Hindlimb muscle (tissue), 1 donor: ENCODE data around the gene ARMH3. TPM values are rescaled to one million over a fixed set of nuclear protein-coding genes. Genes with fewer than 3 reads are reported as not detected.

ENCODE experiments used
- DNase-seq: peaks from one replicate; pipeline ENCODE4 v3.0.0-alpha.2; 2013
- polyA plus RNA-seq: library from polyadenylated mRNA; unstranded; fragments of 120-200 nt; gene quantifications from one replicate; pipeline ENCODE4 v1.2.1, GENCODE V29; 2013; ENCODE audit not compliant: insufficient read length

Gene ARMH3
- polyA plus RNA-seq, 1 donor: 15.2 TPM

GRCh38 chr10:101894266-101894665 is 161.7 kb downstream of the ARMH3 start:
- no peak for DNase-seq

DNA sequence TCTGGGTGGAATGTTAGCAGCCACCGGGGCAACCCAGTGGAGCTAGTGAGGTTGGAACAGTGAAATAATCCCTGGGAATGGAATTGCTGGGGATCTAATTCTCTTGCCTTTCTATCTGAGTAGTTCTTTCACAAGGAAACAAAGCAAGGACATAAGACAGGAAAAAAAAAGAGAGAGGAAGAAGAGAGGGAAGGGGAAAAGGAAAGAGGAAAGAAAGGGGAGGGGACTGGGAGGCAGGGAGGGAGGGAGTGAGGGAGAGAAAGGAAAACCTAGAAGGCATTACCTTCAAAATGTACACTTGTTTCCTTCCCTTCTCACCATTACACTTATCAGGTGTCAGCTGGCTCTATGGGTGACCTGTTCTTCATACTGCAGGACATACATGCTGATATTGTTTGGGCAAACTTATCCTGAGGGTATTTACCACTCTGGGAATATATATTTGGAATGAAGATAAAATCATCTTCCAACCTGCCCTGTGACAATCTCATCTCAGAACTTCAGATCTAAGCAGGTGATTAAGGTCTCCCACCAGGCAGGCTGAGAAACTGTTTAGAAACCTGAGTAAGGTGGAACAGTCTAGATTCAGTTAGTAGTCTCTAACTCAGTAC is 162.4 kb downstream of the ARMH3 start:
- DNase-seq: no peak

GRCh38 chr10:101892782-101893391 is 163.1 kb downstream of the ARMH3 start:
- DNase-seq: no peak

GRCh38 chr10:101889256-101890210 is 166.4 kb downstream of the ARMH3 start:
- DNase-seq: peak; percentile 54

- DNase-seq: no peak
Observed at GRCh38 chr10:101888251-101888949, 167.6 kb downstream of the ARMH3 start.

- DNase-seq: no peak
Observed at GRCh38 chr10:101887775-101888174, 168.2 kb downstream of the ARMH3 start.

- no peak for DNase-seq
Observed at GRCh38 chr10:101886521-101887312, 169.3 kb downstream of the ARMH3 start.

DNA sequence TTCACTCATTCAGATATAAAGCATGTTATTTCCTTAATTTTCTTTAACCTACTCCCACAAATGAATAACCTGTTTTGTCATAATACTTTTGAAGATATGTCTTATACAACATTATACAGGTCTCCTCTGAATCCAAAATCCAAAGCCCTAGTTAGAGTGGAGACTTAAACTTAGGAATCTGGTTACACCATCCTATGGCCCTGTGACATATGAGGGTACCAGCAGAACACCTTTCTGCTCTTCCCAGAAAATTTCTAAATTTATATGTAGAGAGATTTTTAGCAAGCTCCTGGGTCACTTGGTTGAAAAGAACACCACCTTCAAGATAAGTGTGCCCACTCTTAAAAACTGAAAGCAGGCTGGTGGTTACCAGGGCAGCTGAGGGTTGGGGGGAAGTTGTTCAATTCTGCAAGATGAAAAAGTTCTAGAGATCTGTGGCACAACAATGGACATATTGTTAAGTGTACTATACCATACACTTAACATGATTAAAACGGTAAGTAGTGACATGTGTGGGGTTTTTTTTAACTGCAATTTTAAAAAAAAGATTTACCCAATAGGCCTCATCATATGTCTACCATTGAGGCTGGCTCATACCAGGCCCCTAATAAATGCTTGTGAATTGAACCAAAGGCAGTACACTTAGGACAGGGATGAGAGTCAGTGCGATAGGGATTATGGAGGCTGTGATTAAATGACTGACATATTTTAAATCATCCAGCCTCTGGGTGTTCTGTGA is 174.8 kb downstream of the ARMH3 start:
- DNase-seq: no peak

DNA sequence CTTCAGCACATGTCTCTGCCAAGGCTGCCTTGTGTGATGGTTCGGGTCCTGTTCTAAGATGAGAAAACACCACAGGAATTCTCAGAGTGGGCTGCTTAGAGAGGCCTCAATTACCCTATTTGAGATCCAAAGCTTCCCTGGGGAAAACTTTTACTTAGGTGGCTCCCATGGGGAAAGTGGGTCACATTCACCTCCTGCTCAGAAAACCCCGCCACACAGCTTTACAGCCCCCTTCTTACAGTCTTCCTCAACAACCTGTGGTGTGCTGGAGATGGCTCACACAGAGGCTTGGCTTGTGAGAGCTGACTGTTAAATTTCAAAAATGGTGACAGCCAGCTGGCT is 175.8 kb downstream of the ARMH3 start:
- DNase-seq: no peak

GRCh38 chr10:101879456-101880231 is 176.3 kb downstream of the ARMH3 start:
- DNase-seq: no peak

GRCh38 chr10:101878869-101879268 is 177.1 kb downstream of the ARMH3 start:
- no peak for DNase-seq

DNA sequence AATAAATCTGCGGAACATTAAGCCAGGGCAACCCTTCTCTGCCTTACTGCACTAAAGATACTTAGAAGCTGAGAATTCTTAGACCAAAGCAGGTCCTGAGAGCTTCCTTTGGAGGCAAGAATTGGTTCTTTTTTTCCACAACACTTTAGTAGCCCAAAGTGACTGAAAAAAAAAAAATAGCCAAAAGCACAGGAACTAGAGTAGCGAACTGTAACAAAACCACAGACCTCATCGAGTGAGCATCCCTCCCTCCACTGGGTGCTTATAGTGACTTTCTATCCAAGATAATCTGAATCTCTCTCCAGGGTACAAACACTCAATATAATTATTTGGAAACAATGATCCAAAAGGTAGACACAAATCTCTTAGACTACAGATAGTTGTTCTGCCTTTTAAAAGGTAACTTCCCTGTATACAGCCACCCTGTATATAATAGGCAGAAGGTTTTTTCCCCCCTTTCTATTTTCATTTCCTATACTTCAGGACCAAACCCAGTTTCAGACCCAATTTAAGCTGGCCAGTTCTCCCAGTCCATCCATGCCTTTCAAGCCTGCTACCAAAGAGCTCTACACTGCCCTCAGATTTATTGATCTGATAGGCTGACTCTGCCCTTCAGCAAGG is 180.8 kb downstream of the ARMH3 start:
- no peak for DNase-seq

GRCh38 chr10:101874252-101874651 is 181.7 kb downstream of the ARMH3 start:
- DNase-seq: no peak

DNA sequence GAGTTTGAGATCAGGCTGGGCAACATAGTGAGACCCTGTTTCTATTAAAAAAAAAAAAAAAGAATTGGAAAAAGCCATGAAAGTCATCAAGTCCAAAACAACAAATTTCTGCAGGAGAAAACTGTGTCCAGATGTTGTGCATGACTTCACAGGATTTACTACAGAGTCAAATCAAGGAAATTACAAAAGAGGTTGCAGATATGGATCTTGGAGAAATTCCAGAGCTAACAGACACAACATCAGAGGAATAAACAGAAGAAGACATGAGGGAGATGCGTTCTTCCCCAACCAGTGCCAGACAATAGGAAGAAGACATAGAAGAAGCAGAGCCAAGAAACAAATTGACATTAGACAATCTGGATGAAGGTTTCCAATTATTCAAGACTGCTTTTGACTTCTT is 188.0 kb downstream of the ARMH3 start:
- no peak for DNase-seq

GRCh38 chr10:101859530-101859929 is 196.4 kb downstream of the ARMH3 start:
- no peak for DNase-seq

DNA sequence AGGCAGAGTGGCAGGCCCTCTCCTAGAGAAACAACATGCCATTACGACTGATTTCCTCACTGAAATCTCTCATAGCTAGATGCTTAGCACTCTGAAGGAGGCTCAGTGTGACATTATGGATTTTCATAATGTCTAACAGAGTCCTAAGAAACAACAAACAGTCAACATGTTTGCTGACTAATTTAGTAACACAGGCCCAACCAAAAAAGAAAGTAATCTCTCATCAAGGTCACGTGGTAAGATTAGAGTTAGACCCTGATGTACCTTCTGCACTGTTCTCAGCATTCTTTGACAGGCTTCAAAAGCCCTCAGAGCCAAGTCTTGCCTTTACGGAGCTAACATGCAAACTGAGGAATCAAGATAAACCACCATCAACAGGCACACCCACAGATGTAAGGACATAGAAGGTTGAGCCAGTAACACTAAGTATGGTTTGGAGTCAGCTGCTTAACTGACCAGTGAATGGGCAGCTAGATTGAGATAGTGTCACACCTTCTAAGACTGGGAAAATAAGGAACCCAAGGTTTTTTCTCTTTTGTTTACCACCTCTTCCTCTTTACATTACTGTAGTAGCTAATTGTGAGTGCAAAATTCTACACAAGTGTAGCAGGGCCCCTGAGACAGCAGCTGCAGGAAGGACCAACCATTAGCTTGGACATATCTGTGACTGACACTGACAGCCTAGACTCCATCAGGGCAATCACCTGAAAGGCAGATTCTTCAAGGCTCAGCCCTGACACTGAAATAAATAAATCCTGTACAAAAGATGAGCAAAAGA is 197.1 kb downstream of the ARMH3 start:
- no peak for DNase-seq

GRCh38 chr10:101857802-101858476 is 198.0 kb downstream of the ARMH3 start:
- no peak for DNase-seq

DNA sequence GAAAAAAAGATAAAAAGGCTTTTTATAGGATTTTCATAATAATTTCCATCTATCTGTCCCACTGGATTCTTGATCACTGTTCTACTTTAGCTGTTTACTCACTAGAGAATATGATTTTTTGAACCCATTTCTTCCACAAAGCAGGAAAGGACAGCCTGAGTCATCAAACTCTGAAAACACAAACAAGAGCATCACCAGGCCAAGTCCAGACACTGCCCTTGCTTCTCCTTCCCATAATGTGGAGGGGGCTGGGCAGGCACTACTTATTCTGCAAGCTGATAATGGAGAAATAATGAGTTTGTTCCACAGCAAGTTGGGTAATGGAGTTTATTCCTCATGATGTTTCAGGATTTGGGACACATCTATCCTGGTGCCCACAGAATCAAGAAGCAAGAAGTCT is 199.3 kb downstream of the ARMH3 start:
- DNase-seq: no peak
